Smooth muscle cell (in vitro differentiated cells): Measurements from ENCODE around the gene DNAJC11. TPM values are rescaled to one million over a fixed set of nuclear protein-coding genes. Genes with fewer than 3 reads are reported as not detected.

Source experiments
- DNase-seq: peaks from one replicate; lab custom pipeline; 2025; ENCODE audit not compliant: unreplicated experiment; lab: John Stamatoyannopoulos, UW
- H2AFZ ChIP-seq: fragments of 200-600 bp; sonication (generic); 2 replicates; pipeline ENCODE4 v1.6.0; 2016; ENCODE audit warnings: antibody characterized with exemption, low read depth, mild to moderate bottlenecking
- H3F3A ChIP-seq: fragments of 200-600 bp; sonication (generic); 2 replicates; pipeline ENCODE4 v1.6.0; 2017; ENCODE audit warnings: antibody characterized with exemption, low read depth
- H3K27ac ChIP-seq: fragments of 200-600 bp; sonication (generic); 2 replicates; pipeline ENCODE4 v1.5.1; 2016; ENCODE audit warnings: low read depth, mild to moderate bottlenecking
- H3K27me3 ChIP-seq: fragments of 200-600 bp; sonication (generic); 2 replicates; pipeline ENCODE4 v1.6.1; 2016; ENCODE audit warnings: low read depth, mild to moderate bottlenecking
- H3K36me3 ChIP-seq: fragments of 200-600 bp; sonication (generic); 2 replicates; pipeline ENCODE4 v1.5.1; 2016; ENCODE audit warnings: low read depth
- H3K4me1 ChIP-seq: fragments of 200-600 bp; sonication (generic); 2 replicates; pipeline ENCODE4 v1.5.1; 2016; ENCODE audit warnings: low read depth
- H3K4me2 ChIP-seq: fragments of 200-600 bp; sonication (generic); 2 replicates; pipeline ENCODE4 v1.6.0; 2016; ENCODE audit warnings: mild to moderate bottlenecking
- H3K4me3 ChIP-seq: fragments of 200-600 bp; sonication (generic); 2 replicates; pipeline ENCODE4 v1.5.1; 2016; ENCODE audit warnings: mild to moderate bottlenecking
- H3K79me2 ChIP-seq: fragments of 200-600 bp; sonication (generic); 2 replicates; pipeline ENCODE4 v1.6.0; 2016; ENCODE audit warnings: low read depth, mild to moderate bottlenecking
- H3K9ac ChIP-seq: fragments of 200-600 bp; sonication (generic); 2 replicates; pipeline ENCODE4 v1.6.0; 2016; ENCODE audit warnings: low read depth
- H3K9me3 ChIP-seq: fragments of 200-600 bp; sonication (generic); replicated peaks from 2 replicates; pipeline ENCODE4 v1.5.1; 2016; ENCODE audit warnings: low read depth
- H4K20me1 ChIP-seq: fragments of 200-600 bp; sonication (generic); 2 replicates; pipeline ENCODE4 v1.6.0; 2016; ENCODE audit warnings: low read depth
- CTCF ChIP-seq: fragments of 200-600 bp; sonication (generic); IDR thresholded peaks from 2 replicates; pipeline ENCODE4 v1.5.1; 2017; ENCODE audit warnings: borderline replicate concordance, mild to moderate bottlenecking, antibody characterized with exemption; ENCODE audit not compliant: insufficient read depth, poor library complexity, severe bottlenecking
- WGBS: methylation state at CpG from one replicate; pipeline ENCODE4 v1.1.7; 2016; ENCODE audit warnings: low lambda C conversion rate; 5-methylcytosine and 5-hydroxymethylcytosine counted together
- polyA plus RNA-seq: library from polyadenylated mRNA; unstranded; fragments of >200 nt; fragmentation: Nextera tagmentation; extraction: Ambion mirVana; gene quantifications from 2 replicates; pipeline ENCODE4 v1.2.1, GENCODE V29; 2016
- total RNA-seq: library from RNA; depleted of rRNA; stranded (reverse); fragments of >200 nt; gene quantifications from 2 replicates; pipeline ENCODE4 v1.2.3, GENCODE V29; 2014

The DNAJC11 gene
- total and polyA plus RNA-seq, 2 experiments from 2014 or later: 25.5 to 35.7 TPM

- H3K36me3 ChIP-seq: no peaks in the 10 kb centered on the region
- no peak overlapping the region for H3K4me2 ChIP-seq
- H3K79me2 ChIP-seq: peaks cover 37% of the 10 kb centered on the region
- no peaks in the 10 kb centered on the region for H3F3A ChIP-seq
- no peak overlapping the region for H3K27ac ChIP-seq
- no peak overlapping the region for H3K4me3 ChIP-seq
- DNase-seq: no peak
- no peak for TF ChIP-seq CTCF
- peaks cover 80% of the 10 kb centered on the region for H4K20me1 ChIP-seq
- no peak overlapping the region for H2AFZ ChIP-seq
- H3K4me1 ChIP-seq: peaks cover 13% of the 10 kb centered on the region
- WGBS: 92% methylated on average over 7 of the region's 7 CpGs
- H3K27me3 ChIP-seq: no peaks in the 10 kb centered on the region
- H3K9ac ChIP-seq: no peak overlapping the region
- H3K9me3 ChIP-seq: no peaks in the 10 kb centered on the region
Measured at GRCh38 chr1:6596351-6596750, 105.3 kb downstream of the DNAJC11 start.

- 95% methylated on average over 11 of the region's 11 CpGs for WGBS
- Histone ChIP-seq H3K36me3 (no peaks in the 10 kb centered on the region), H4K20me1 (peaks cover 78% of the 10 kb centered on the region), H3K4me2 (no peak overlapping the region), H3K9ac (no peak overlapping the region), H3K27ac (no peak overlapping the region), H3K4me3 (no peak overlapping the region), H3K27me3 (no peaks in the 10 kb centered on the region), H3F3A (no peaks in the 10 kb centered on the region), H3K9me3 (no peaks in the 10 kb centered on the region), H3K79me2 (peaks cover 30% of the 10 kb centered on the region), H2AFZ (no peak overlapping the region), H3K4me1 (peaks cover 2% of the 10 kb centered on the region)
- DNase-seq: no peak
- no peak for TF ChIP-seq CTCF
Measured at GRCh38 chr1:6594977-6595740, 106.5 kb downstream of the DNAJC11 start.

GRCh38 chr1:6593810-6594209 lies 107.8 kb downstream of the DNAJC11 start:
- Histone ChIP-seq H3K9ac (no peak overlapping the region), H3F3A (no peaks in the 10 kb centered on the region), H3K4me2 (no peak overlapping the region), H2AFZ (no peak overlapping the region), H3K79me2 (peaks cover 16% of the 10 kb centered on the region), H3K9me3 (no peaks in the 10 kb centered on the region), H3K4me3 (no peak overlapping the region), H3K27ac (no peak overlapping the region), H4K20me1 (peaks cover 65% of the 10 kb centered on the region), H3K27me3 (no peaks in the 10 kb centered on the region), H3K4me1 (no peaks in the 10 kb centered on the region), H3K36me3 (no peaks in the 10 kb centered on the region)
- 97% methylated on average over 15 of the region's 15 CpGs for WGBS
- no peak for TF ChIP-seq CTCF
- no peak for DNase-seq
